Neuron (in vitro differentiated cells): ENCODE measurements around the gene SERPINA1.

Source experiments
- H2AFZ ChIP-seq: one replicate; pipeline ENCODE4 v1.6.1; 2013; ENCODE audit warnings: low read depth, mild to moderate bottlenecking, inconsistent platforms, low read length, moderate library complexity
- H3K27me3 ChIP-seq: one replicate; pipeline ENCODE4 v1.6.1; 2013; ENCODE audit warnings: low read length; ENCODE audit not compliant: insufficient read depth
- H3K36me3 ChIP-seq: one replicate; pipeline ENCODE4 v1.6.1; 2013; ENCODE audit warnings: low read length; ENCODE audit not compliant: insufficient read depth
- H3K4me1 ChIP-seq: one replicate; pipeline ENCODE4 v1.6.1; 2013; ENCODE audit warnings: low read length; ENCODE audit not compliant: insufficient read depth
- H3K4me3 ChIP-seq: 2 replicates; pipeline ENCODE4 v1.5.1; 2013; ENCODE audit warnings: mild to moderate bottlenecking, low read length, moderate library complexity
- H3K9me3 ChIP-seq: one replicate; pipeline ENCODE4 v1.6.1; 2013; ENCODE audit warnings: low read length

SERPINA1 gene

DNA sequence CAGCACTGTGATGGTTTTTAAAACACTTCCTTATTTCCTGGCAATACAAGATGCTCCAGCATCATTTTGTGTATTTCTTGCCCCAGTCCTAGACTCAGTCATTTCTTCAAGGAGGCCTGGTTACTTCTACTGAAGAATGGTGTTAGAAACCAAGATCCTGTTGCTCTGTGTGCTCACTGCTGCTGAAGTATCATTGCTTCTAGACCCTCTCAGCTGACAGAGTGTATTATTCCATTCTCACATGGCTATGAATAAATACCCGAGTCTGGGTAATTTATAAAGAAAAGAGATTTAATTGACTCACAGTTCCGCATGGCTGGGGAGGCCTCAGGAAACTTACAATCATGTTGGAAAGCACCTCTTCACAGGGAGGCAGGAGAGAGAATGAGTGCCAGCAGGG is 50.4 kb downstream of the SERPINA1 start:
- Histone ChIP-seq H3K9me3 (no peaks in the 10 kb centered on the region), H3K27me3 (no peaks in the 10 kb centered on the region), H3K36me3 (no peaks in the 10 kb centered on the region), H2AFZ (no peak overlapping the region), H3K4me3 (no peak overlapping the region), H3K4me1 (no peaks in the 10 kb centered on the region)

DNA sequence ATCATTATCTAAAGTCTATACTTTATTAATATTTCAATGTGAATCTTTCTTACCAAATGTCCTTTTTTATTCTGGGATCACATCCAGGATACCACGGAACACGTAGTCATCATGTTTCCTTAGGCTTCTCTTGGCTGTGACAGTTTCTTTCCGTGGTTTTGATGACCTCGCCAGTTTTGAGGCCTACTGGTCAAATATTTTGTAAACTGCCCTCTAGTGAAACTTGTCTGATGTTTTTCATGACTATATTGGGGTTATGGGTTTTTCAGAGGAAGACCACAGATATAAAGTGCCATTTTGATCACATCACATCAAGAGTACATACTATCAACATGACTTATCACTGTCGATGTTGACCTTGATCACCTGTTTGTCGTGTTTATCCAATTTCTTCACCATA is 51.1 kb downstream of the SERPINA1 start:
- H3K9me3 ChIP-seq = no peaks in the 10 kb centered on the region

DNA sequence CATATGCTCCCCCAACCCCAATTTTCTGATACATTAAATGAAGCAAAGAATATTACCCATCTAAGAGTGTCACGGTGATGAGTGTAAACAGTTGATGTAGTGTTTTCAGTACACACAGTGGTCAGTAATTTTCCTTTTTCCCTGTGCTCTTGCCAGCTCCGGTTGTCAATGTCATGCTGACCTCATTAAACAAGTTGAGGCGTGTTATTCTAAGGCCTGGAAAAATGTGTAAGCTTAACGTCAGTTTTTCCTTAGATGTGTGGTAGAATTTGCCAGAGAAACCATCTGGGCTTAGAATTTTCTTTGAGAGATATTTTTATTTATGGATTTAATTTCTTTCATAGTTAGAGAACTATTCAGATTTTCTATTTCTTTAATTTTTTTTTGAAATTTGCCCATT is 53.5 kb downstream of the SERPINA1 start:
- H3K4me1 ChIP-seq = no peaks in the 10 kb centered on the region
- no peaks in the 10 kb centered on the region for H3K27me3 ChIP-seq
- H3K9me3 ChIP-seq = no peaks in the 10 kb centered on the region
- no peak overlapping the region for H2AFZ ChIP-seq
- no peaks in the 10 kb centered on the region for H3K36me3 ChIP-seq
- no peak overlapping the region for H3K4me3 ChIP-seq

More for the DNA sequence above, 51.1 kb downstream of the SERPINA1 start:
- Histone ChIP-seq H2AFZ (no peak overlapping the region), H3K4me1 (no peaks in the 10 kb centered on the region), H3K27me3 (no peaks in the 10 kb centered on the region), H3K4me3 (no peak overlapping the region), H3K36me3 (no peaks in the 10 kb centered on the region)

DNA sequence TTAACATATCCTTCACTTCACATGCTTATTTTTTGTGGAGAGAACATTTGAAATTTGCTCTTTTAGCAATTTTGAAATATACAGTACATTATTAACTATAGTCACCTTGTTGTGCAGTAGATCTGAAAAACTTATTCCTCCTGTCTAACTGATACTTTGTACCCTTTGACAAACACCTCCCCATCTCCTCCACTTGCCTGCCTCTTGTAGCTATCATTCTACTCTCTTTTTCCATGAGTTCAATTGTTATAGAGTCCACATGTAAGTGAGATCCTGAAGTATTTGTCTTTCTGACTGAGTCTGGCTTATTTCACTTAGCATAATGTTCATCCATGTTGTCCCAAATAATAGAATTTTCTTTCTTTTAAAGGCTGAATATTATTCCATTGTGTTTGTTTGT is 55.8 kb downstream of the SERPINA1 start:
- no peak overlapping the region for H3K4me3 ChIP-seq
- no peaks in the 10 kb centered on the region for H3K9me3 ChIP-seq
- H3K27me3 ChIP-seq = no peaks in the 10 kb centered on the region
- H2AFZ ChIP-seq = no peak overlapping the region
- no peaks in the 10 kb centered on the region for H3K4me1 ChIP-seq
- H3K36me3 ChIP-seq = no peaks in the 10 kb centered on the region

DNA sequence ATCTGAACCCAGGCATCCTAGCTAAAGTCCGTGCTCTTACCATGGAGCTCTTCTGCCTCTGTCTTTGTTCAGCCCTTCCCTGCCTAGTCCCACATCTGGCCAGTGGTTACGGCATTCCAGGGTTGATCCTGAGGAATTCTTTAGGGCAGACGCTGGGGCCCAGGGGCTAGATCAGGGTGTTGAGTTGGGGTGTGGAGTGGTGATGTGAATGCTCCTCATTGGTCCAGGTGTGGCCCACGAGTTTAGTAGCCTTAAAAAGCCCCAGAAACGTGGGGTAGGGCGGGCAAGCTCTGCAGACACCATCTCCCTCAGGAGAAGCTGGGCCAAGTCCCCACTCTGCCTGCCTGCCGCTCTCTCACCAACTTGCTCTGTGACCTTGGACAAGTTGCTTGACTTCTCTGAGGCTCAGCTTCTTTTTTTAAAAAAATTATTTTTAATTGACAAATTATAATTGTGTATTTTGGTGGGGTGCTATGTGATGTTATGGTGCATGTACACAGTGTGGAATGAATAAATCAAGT is 56.3 kb downstream of the SERPINA1 start:
- Histone ChIP-seq H3K4me3 (no peak overlapping the region), H2AFZ (no peak overlapping the region), H3K9me3 (no peaks in the 10 kb centered on the region), H3K27me3 (no peaks in the 10 kb centered on the region), H3K36me3 (no peaks in the 10 kb centered on the region), H3K4me1 (no peaks in the 10 kb centered on the region)

DNA sequence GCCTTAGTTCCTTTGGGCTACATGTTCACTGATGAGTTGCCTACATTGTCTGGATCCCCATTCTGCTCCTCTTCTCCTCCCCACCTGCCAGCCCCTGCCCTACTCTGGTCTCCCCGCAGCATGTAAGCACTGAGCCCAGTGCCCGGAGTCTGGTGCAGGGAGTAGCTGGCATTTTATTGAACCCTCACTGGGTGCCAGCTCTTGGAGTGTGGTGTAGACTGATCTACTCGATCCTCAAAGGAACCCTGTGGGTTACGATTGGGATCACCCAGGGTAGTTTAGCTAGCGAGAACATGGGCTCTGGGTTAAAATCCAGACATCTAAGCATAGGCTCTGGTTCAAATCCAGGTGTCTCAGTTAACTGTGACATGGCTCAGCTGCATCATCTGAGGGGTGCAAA is 56.9 kb downstream of the SERPINA1 start:
- Histone ChIP-seq H3K4me3 (no peak overlapping the region), H2AFZ (no peak overlapping the region), H3K27me3 (no peaks in the 10 kb centered on the region), H3K9me3 (no peaks in the 10 kb centered on the region), H3K4me1 (no peaks in the 10 kb centered on the region), H3K36me3 (no peaks in the 10 kb centered on the region)

DNA sequence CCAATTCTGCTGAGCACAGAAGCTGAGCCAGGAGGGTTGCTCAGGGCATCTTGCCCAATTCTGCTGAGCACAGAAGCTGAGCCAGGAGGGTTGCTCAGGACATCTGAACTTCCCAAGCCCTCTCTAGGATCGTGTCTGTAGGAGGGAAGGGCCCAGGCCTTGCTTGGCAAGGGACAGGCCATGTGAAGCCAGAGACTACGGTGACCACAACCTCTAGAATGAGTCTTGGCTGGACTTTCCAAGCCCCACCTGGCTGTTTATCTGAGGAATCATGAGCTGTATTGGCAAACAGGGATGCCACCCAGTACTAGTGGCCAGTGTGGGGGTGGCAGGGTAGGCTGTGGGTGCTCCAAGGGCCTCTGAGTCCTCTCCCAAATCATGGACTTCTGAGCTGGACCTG is 57.5 kb downstream of the SERPINA1 start:
- H3K4me1 ChIP-seq = no peaks in the 10 kb centered on the region
- no peak overlapping the region for H3K4me3 ChIP-seq
- H3K9me3 ChIP-seq = no peaks in the 10 kb centered on the region
- no peaks in the 10 kb centered on the region for H3K27me3 ChIP-seq
- no peak overlapping the region for H2AFZ ChIP-seq
- H3K36me3 ChIP-seq = no peaks in the 10 kb centered on the region

DNA sequence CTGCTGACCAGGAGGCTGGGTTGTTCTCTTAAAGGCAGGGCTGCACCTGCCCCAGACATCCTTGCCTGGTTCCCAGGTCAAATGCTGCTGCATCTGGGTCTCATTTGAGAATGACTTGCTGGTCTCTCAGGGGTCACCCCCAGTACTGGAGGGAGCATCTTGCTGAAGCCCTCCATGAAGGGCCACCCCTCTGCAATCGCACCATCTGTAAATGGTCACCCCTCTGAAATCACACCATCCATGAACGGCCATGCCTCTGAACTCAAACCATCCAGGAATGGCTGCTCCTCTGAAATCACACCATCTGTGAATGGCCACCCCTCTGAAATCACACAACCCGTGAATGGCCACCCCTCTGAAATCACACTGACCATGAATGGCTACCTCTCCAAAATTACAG is 58.0 kb downstream of the SERPINA1 start:
- H2AFZ ChIP-seq = no peak overlapping the region
- H3K4me1 ChIP-seq = no peaks in the 10 kb centered on the region
- H3K9me3 ChIP-seq = no peaks in the 10 kb centered on the region
- no peak overlapping the region for H3K4me3 ChIP-seq
- no peaks in the 10 kb centered on the region for H3K36me3 ChIP-seq
- H3K27me3 ChIP-seq = no peaks in the 10 kb centered on the region

DNA sequence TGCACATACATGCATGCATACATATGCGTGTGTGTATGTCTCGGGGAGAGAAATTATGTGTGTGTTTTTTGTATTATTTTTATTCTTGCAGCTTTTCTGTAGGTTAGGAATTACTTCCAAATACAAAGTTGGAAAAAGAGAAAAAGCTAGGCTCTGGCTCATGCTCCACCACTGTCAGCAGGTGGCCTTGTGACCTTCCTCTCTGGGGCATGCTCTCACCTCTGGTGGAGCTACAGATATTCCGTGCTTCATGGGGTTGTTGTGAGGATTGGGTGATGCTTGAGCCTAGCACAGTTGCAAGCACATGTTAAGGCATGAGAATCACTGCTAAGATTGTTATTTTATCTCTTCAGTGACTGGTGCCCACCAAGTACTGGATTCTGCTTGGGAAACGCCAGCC is 58.5 kb downstream of the SERPINA1 start:
- Histone ChIP-seq H3K4me3 (no peak overlapping the region), H3K36me3 (no peaks in the 10 kb centered on the region)

DNA sequence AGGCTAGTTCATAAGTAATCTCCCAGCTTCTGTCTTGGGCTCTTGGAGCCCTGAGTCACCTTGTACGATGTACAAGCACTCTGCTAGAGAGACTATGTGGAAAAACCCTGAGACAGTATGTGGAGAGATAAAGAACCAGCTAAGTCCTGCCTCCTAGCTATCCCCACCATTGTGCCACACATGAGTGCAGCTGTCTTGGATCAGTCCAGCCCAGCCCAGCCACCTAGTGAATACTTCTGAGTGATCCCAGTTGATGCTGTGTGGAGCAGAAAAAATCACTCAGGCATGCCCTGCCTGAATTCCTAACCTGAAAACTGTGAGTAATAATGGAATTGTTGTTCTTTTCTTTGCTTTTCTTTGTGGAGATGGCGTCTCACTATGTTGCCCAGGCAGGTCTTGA is 60.2 kb downstream of the SERPINA1 start:
- Histone ChIP-seq H3K4me3 (no peak overlapping the region), H3K27me3 (no peaks in the 10 kb centered on the region), H2AFZ (no peak overlapping the region), H3K9me3 (no peaks in the 10 kb centered on the region), H3K36me3 (no peaks in the 10 kb centered on the region), H3K4me1 (no peaks in the 10 kb centered on the region)

More for the DNA sequence above, 58.5 kb downstream of the SERPINA1 start:
- Histone ChIP-seq H3K4me1 (no peaks in the 10 kb centered on the region), H3K27me3 (no peaks in the 10 kb centered on the region), H3K9me3 (no peaks in the 10 kb centered on the region), H2AFZ (no peak overlapping the region)
